ENCODE results near the gene FGF22.
"Not testable (repeated sequence)": the region's sequence is repeated elsewhere in the genome, so short reads cannot be mapped to it uniquely, and the experiment has no call there.

FGF22 gene

DNA sequence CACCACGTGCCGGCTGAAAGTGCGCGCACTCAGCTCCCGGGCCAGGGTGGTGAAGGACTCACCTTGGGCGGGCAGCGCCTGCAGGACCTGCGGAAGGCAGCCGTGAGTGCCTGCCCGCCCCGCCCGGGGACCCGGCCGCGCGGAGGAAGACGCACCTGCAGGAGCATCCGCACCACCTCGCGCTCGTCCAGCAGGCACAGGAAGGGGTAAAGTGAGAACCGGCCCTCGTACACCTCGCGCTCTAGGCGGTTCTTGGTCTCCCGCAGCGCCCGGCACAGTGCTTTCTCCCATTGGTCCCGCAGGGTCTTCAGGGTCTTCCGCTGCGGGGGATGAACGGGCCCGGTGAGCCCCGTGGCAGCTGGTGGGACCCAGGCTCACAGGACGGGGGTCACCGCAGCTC is 17.0 kb upstream of the FGF22 start:
- no peak for ATAC-seq
- DNase-seq = no peak

GRCh38 chr19:623175-623916 is 16.3 kb upstream of the FGF22 start:
- DNase-seq (no peak), ATAC-seq (no peak)

DNA sequence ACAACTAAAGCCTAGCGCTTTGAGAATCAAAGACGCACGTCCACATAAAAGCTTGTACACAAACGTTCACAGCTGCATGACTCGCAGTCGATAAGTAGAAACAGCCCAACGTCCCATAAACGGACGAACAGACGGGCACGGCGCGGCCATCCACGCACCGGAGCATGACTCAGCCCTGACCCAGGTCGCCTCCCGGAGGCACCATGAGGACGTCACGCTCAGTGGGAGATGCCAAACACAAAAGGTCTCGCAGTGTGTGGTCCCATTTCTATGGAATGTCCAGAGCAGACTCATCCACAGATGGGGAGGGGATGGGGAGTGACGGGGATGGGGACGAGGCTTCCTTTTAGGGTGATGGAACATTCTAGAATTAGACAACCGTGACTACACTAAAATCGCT is 15.7 kb upstream of the FGF22 start:
- ATAC-seq = no peak
- no peak for DNase-seq

DNA sequence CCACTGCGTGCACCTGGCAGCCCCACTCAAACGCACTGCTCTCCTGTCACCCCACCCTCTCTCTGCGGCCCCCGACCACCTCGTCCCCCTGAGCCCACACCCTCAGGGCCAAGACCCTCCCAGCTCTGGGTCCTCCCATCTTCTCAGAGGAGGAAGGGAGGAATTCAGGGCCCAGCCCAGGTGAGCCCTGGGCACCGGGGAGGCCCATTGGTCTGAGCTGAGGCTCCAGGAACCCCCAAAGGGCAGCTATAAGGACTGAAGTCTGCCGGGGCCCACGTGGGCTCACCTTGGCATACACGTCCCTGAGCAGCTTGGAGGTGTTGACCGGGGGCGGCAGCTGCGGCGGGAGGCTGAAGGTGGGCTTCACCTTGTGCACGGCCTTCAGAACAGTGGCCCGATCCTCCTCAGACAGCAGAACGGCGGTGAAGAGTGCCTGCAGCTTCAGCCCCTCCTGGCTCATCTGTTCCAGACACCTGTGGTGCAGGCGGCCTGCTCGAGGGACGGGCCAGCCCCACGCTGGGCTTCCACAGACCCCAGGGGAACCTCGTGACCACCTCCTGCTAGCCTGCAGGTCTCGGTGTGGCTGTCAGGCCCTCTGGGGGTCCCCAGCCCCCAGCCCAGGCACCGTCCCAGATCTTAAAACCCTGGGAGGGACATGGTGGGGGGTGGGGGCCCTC is 15.1 kb upstream of the FGF22 start:
- no peak for DNase-seq
- no peak for ATAC-seq

DNA sequence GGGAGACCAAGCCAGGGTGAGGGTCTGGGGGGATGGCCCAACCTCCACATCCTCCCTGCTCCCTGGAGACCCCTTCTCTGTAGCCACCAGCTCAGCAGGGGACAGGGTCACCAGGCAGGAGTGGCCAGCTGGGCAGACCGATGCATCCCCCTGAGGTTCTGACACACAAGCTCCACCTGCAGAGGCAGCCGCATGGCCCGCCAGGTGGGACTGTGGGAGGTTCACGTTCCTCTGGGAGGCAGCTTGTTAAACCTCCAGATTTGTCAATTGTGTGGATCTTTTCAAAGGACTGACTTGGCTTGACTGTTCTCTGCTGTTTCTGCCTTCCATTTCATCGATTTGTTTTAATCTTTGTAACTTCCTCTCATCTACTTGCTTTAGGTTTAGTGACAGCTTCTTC is 14.4 kb upstream of the FGF22 start:
- no peak for ATAC-seq
- DNase-seq = no peak

DNA sequence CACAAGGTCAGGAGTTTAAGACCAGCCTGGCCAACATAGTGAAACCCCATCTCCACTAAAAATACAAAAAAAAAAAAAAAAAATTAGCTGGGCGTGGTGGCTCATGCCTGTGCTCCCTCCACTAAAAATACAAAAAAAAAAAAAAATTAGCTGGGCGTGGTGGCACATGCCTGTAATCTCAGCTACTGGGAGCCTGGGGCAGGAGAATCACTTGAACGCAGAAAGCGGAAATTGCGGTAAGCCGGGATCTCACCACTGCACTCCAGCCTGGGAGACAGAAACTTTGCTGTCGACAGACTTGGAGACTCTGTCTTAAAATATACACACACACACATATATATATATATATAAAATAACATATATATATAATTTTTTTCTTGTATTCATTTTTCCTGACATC is 13.1 kb upstream of the FGF22 start:
- ATAC-seq, DNase-seq: not testable (repeated sequence)

GRCh38 chr19:628168-628567 is 11.5 kb upstream of the FGF22 start:
- DNase-seq (no peak), ATAC-seq (no peak)

GRCh38 chr19:629515-629914 is 10.2 kb upstream of the FGF22 start:
- not testable (repeated sequence) for ATAC-seq, DNase-seq

DNA sequence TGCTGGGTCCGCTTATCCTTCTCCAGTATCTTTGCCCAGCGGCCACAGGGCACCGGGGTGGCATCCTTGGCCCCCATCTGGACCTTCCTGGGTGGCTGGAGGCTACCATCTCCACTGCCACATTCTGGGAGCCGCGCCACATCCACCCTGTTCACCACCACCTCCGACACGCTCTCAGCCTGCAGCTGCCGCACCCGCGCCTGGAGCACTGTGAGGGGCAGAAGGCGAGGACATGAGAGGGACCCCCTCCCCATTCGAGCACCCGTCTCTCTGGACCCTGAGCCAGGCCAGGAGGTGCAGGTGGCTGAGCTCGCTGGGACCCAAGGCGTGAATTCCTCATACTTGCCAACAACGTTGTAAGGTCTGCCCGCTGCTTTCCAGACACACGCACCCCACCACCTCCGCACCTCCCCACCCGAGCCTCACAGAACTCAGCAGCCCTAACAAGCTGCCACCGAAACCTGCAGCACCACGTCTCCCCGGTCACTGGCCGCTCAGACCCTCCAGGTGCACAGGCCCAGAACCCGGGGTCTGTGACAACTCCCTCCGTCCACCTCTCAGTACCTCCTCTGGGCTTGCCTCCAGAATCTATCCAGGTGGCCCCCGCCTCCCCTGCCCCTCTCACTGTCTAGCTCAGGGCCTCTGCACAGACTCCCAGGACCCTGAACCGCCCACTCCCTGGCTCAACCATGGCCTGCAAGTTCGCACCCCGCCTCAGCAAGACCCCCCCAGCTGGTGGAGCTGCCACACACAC is 9.5 kb upstream of the FGF22 start:
- DNase-seq (no peak), ATAC-seq (no peak)

GRCh38 chr19:632579-633067 is 7.1 kb upstream of the FGF22 start:
- ATAC-seq (peak; percentile 51), DNase-seq (peak; percentile 71)

- ATAC-seq = peak; percentile 93
- DNase-seq = peak; percentile 96
Measured at GRCh38 chr19:633068-633785, 6.5 kb upstream of the FGF22 start, which contains the start of gene POLRMT. POLRMT (minus strand) TSS chr19:633537; CDS start chr19:633512, 25 bp downstream.

- DNase-seq (no peak), ATAC-seq (no peak)
Measured at GRCh38 chr19:633786-634639, 5.7 kb upstream of the FGF22 start.

GRCh38 chr19:634975-635652 is 4.6 kb upstream of the FGF22 start:
- ATAC-seq (no peak), DNase-seq (no peak)

DNA sequence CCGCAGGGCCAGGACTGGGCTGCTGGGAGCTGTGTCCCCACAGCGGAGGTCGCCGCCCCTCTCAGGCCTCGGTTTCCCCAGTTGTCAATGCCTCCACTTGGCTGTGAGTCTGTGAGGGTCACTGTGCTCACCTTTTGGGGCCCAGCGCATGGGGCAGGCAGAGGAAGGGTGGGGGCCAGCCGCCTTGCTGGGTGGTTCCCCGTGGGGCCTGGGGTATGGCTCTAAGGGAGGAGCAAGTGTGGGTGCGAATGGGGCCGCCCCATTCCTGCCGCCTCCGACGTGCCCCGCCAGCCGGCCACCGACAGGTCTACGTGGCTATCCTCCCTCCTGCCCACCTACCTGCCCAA is 800 bp upstream of the FGF22 start:
- ATAC-seq = no peak
- no peak for DNase-seq

- peak; percentile 2 for ATAC-seq
Measured at GRCh38 chr19:640161-640558, 481 bp downstream of the FGF22 start.

DNA sequence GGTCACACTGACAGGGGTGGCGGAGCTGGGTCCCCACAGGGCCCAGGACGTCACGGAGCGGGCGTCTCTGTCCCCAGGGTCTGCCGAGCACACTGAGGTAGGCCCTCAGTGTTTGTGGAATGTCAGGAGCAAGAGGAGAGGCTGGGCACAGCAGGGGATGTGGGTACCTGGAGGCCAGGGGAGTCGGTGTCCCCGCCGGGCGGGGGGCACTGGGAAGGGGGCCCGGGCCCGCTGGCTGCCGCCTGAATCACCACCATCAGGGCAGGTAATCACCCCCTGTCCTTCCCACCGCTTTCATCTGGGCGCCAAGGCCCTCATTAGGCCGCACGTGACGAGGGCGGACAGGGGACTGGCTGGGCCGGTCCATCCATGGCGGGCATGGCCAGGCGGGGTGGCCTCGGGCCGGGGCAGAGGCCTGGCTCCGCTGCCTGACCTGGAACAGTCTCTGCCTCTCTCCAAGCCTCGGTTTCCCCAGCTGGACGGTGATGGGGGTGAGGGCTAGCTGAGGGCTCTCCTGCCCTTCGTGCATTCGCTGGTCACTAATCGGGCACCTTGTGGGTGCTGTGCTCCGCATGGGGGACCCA is 1.0 kb downstream of the FGF22 start:
- DNase-seq (no peak), ATAC-seq (no peak)

More at GRCh38 chr19:640161-640558, 481 bp downstream of the FGF22 start:
- DNase-seq = no peak

- DNase-seq (no peak), ATAC-seq (no peak)
Measured at GRCh38 chr19:641702-642101, 2.0 kb downstream of the FGF22 start.

GRCh38 chr19:642767-643727 is 3.4 kb downstream of the FGF22 start:
- ATAC-seq (no peak), DNase-seq (no peak)

GRCh38 chr19:643736-644135 is 4.1 kb downstream of the FGF22 start:
- DNase-seq (no peak), ATAC-seq (no peak)

All from stimulated activated naive CD8-positive, alpha-beta T cell treated with anti-CD3 and anti-CD28 coated beads, Interleukin-15, Interleukin-2, amounts not matched to agents 100 U/mL and 50 U/mL, for 24 hours (primary cell).